ENCODE measurements around the gene DISC1.
A peak's percentile ranks its signal among the peaks of the same experiment; 100 is the strongest.

The DISC1 gene

GRCh38 chr1:231927431-231927830 lies 300.8 kb downstream of the DISC1 start:
- Histone ChIP-seq H3K36me3 (ENCODE audit: control insufficient read depth in 2 of 2, insufficient read depth in 2 of 2, low read length in 2 of 2) (no peaks in the 10 kb centered on the region), H3K4me3 (ENCODE audit: low read length in 2 of 2) (no peak overlapping the region), H3K4me1 (ENCODE audit: control insufficient read depth in 2 of 2, insufficient read depth in 2 of 2, low read length in 2 of 2) (no peaks in the 10 kb centered on the region), H3K9ac (ENCODE audit: low read depth in 1 of 2, low read length in 2 of 2) (no peak overlapping the region), H3K27ac (ENCODE audit: low read depth in 2 of 2, low read length in 2 of 2) (no peak overlapping the region), H3K9me3 (ENCODE audit: control insufficient read depth in 2 of 2, low read length in 2 of 2) (peaks cover 0 to 3% of the 10 kb centered on the region in 2 donors), H3K27me3 (ENCODE audit: control insufficient read depth in 2 of 2, insufficient read depth in 2 of 2, low read length in 2 of 2) (no peaks in the 10 kb centered on the region)

GRCh38 chr1:231929311-231929710 lies 302.7 kb downstream of the DISC1 start:
- Histone ChIP-seq H3K4me3 (ENCODE audit: low read length in 2 of 2) (no peak overlapping the region), H3K27ac (ENCODE audit: low read depth in 2 of 2, low read length in 2 of 2) (no peak overlapping the region), H3K9ac (ENCODE audit: low read depth in 1 of 2, low read length in 2 of 2) (no peak overlapping the region)

DNA sequence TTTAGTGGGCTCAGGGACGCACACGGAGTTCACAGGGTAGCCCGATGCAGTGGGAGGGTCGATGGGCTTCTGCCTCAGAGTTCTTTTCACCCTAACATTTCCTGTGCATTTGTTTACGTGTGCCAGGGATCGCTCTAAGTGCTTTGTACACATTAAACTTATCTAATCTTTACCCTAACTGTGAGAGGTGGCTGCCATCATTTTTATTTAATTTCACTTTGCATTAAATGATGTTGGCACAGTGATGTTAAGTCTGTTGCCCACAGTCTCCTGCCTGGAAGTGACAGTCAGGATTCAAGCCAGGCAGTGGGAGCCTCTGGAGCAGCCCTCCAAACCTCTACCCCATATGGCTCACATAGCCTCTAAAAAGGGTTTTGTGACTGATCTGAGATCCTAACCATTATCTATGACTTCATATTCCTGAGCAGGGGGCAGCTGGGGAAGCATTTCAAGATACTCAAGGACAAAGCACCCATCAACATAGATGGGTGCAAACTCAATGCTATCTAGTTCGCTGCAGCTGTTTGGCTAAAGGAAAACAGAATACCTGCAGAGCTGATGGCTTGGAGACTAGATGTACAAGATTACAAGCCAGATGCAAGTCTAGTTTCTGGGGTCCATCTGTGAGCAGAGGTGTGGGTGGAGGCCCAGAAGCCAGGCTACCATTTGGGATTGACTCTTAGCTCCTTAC lies 303.8 kb downstream of the DISC1 start:
- Histone ChIP-seq H3K27ac (ENCODE audit: low read depth in 2 of 2, low read length in 2 of 2) (no peak overlapping the region), H3K9me3 (ENCODE audit: control insufficient read depth in 2 of 2, low read length in 2 of 2) (peaks cover 0 to 3% of the 10 kb centered on the region in 2 donors), H3K4me1 (ENCODE audit: control insufficient read depth in 2 of 2, insufficient read depth in 2 of 2, low read length in 2 of 2) (peaks cover 2 to 9% of the 10 kb centered on the region in 2 donors), H3K9ac (ENCODE audit: low read depth in 1 of 2, low read length in 2 of 2) (no peak overlapping the region), H3K36me3 (ENCODE audit: control insufficient read depth in 2 of 2, insufficient read depth in 2 of 2, low read length in 2 of 2) (no peaks in the 10 kb centered on the region), H3K27me3 (ENCODE audit: control insufficient read depth in 2 of 2, insufficient read depth in 2 of 2, low read length in 2 of 2) (no peaks in the 10 kb centered on the region), H3K4me3 (ENCODE audit: low read length in 2 of 2) (no peak overlapping the region)

More at GRCh38 chr1:231929311-231929710, 302.7 kb downstream of the DISC1 start:
- H3K27me3 ChIP-seq (ENCODE audit: control insufficient read depth in 2 of 2, insufficient read depth in 2 of 2, low read length in 2 of 2), result no peaks in the 10 kb centered on the region
- peaks cover 0 to 3% of the 10 kb centered on the region in 2 donors for H3K9me3 ChIP-seq (ENCODE audit: control insufficient read depth in 2 of 2, low read length in 2 of 2)
- peaks cover 0 to 2% of the 10 kb centered on the region in 2 donors for H3K4me1 ChIP-seq (ENCODE audit: control insufficient read depth in 2 of 2, insufficient read depth in 2 of 2, low read length in 2 of 2)
- no peaks in the 10 kb centered on the region for H3K36me3 ChIP-seq (ENCODE audit: control insufficient read depth in 2 of 2, insufficient read depth in 2 of 2, low read length in 2 of 2)

- Histone ChIP-seq H3K9ac (ENCODE audit: low read depth in 1 of 2, low read length in 2 of 2) (no peak overlapping the region), H3K4me3 (ENCODE audit: low read length in 2 of 2) (no peak overlapping the region), H3K27me3 (ENCODE audit: control insufficient read depth in 2 of 2, insufficient read depth in 2 of 2, low read length in 2 of 2) (no peaks in the 10 kb centered on the region), H3K9me3 (ENCODE audit: control insufficient read depth in 2 of 2, low read length in 2 of 2) (peaks cover 0 to 3% of the 10 kb centered on the region in 2 donors), H3K27ac (ENCODE audit: low read depth in 2 of 2, low read length in 2 of 2) (no peak overlapping the region), H3K36me3 (ENCODE audit: control insufficient read depth in 2 of 2, insufficient read depth in 2 of 2, low read length in 2 of 2) (no peaks in the 10 kb centered on the region), H3K4me1 (ENCODE audit: control insufficient read depth in 2 of 2, insufficient read depth in 2 of 2, low read length in 2 of 2) (peaks cover 4 to 14% of the 10 kb centered on the region in 2 donors)
These were observed 304.6 kb downstream of the DISC1 start for GRCh38 chr1:231931146-231931545.

- peaks cover 4 to 19% of the 10 kb centered on the region in 2 donors for H3K4me1 ChIP-seq (ENCODE audit: control insufficient read depth in 2 of 2, insufficient read depth in 2 of 2, low read length in 2 of 2)
- no peak overlapping the region for H3K9ac ChIP-seq (ENCODE audit: low read depth in 1 of 2, low read length in 2 of 2)
- H3K27me3 ChIP-seq (ENCODE audit: control insufficient read depth in 2 of 2, insufficient read depth in 2 of 2, low read length in 2 of 2), result no peaks in the 10 kb centered on the region
- H3K27ac ChIP-seq (ENCODE audit: low read depth in 2 of 2, low read length in 2 of 2), result no peak overlapping the region
- no peak overlapping the region for H3K4me3 ChIP-seq (ENCODE audit: low read length in 2 of 2)
- no peaks in the 10 kb centered on the region for H3K36me3 ChIP-seq (ENCODE audit: control insufficient read depth in 2 of 2, insufficient read depth in 2 of 2, low read length in 2 of 2)
- H3K9me3 ChIP-seq (ENCODE audit: control insufficient read depth in 2 of 2, low read length in 2 of 2), result peaks cover 0 to 3% of the 10 kb centered on the region in 2 donors
These were observed 305.4 kb downstream of the DISC1 start for GRCh38 chr1:231931846-231932454.

DNA sequence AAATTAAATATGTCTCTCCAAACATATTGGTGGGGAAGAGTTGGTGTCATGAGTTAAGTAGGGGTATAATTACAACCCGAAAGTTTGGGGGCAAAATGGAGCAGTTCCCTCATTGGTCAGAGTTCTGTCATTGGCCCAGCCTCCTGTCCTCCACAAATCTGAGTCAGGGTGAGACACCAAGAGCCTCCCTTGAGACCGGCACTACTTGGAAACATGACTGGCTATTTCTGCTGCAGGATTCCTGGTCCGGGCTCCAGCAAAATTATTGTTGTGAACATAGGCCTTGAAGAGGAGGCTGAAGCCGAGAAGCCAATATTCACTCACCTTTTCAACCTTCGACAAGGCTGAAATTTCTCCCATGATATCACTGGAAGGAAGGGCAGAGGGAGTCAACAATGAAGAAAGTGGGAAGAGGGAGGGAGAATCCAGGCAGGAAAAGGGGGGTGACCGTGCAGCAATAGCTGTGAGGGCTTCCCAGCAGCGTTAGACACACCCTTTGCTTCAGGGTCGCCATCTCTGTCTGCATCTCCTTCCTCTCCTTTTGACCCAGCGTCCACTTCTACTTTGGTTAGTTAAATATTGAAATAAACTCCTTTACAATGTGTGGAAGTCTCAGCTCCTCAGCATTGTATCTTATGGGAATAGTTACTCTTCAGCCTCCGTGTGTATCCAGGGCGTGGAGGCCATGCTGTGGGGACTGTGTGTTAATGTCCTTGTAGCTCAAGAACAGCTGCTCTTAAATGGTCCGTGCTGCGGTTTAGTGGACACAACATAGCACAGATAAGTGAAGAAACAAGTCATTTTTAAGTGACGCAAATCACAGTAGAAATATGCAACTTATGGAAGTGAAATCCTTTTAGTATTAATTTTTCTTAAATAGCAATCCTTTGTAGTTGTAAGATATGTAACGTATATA lies 307.4 kb downstream of the DISC1 start:
- no peak overlapping the region for H3K4me3 ChIP-seq (ENCODE audit: low read length in 2 of 2)
- no peaks in the 10 kb centered on the region for H3K27me3 ChIP-seq (ENCODE audit: control insufficient read depth in 2 of 2, insufficient read depth in 2 of 2, low read length in 2 of 2)
- H3K27ac ChIP-seq (ENCODE audit: low read depth in 2 of 2, low read length in 2 of 2), result peak overlapping the region in 1 of 2 donors; percentile 26
- peaks cover 0 to 3% of the 10 kb centered on the region in 2 donors for H3K9me3 ChIP-seq (ENCODE audit: control insufficient read depth in 2 of 2, low read length in 2 of 2)
- H3K9ac ChIP-seq (ENCODE audit: low read depth in 1 of 2, low read length in 2 of 2), result no peak overlapping the region
- H3K36me3 ChIP-seq (ENCODE audit: control insufficient read depth in 2 of 2, insufficient read depth in 2 of 2, low read length in 2 of 2), result no peaks in the 10 kb centered on the region
- H3K4me1 ChIP-seq (ENCODE audit: control insufficient read depth in 2 of 2, insufficient read depth in 2 of 2, low read length in 2 of 2), result peaks cover 4 to 21% of the 10 kb centered on the region in 2 donors

- Histone ChIP-seq H3K9me3 (ENCODE audit: control insufficient read depth in 2 of 2, low read length in 2 of 2) (peaks cover 0 to 3% of the 10 kb centered on the region in 2 donors), H3K9ac (ENCODE audit: low read depth in 1 of 2, low read length in 2 of 2) (no peak overlapping the region), H3K4me1 (ENCODE audit: control insufficient read depth in 2 of 2, insufficient read depth in 2 of 2, low read length in 2 of 2) (peaks cover 4 to 21% of the 10 kb centered on the region in 2 donors), H3K27ac (ENCODE audit: low read depth in 2 of 2, low read length in 2 of 2) (no peak overlapping the region), H3K27me3 (ENCODE audit: control insufficient read depth in 2 of 2, insufficient read depth in 2 of 2, low read length in 2 of 2) (no peaks in the 10 kb centered on the region), H3K4me3 (ENCODE audit: low read length in 2 of 2) (no peak overlapping the region), H3K36me3 (ENCODE audit: control insufficient read depth in 2 of 2, insufficient read depth in 2 of 2, low read length in 2 of 2) (no peaks in the 10 kb centered on the region)
These were observed 308.2 kb downstream of the DISC1 start for GRCh38 chr1:231934797-231935196.

DNA sequence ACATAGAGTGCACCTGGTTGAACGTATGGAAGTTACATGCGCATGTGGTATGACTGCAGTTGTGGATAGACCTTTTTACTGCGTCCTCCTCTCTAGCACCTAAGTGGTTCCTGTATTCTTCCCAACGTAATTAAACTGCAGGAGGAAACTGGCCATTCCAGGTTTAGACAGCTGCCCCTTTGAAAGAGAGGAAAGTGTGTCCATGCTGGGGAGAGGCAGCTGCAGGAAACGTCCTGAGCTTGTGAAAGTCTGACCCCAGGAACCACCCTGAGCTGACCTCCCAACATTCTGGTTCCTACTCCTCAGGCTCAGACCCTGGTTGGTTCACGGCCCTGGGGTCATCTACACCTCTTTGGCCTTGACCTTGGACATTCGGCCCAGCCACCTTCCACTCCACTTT lies 309.3 kb downstream of the DISC1 start:
- H3K9ac ChIP-seq (ENCODE audit: low read depth in 1 of 2, low read length in 2 of 2), result no peak overlapping the region
- H3K4me3 ChIP-seq (ENCODE audit: low read length in 2 of 2), result no peak overlapping the region
- no peaks in the 10 kb centered on the region for H3K36me3 ChIP-seq (ENCODE audit: control insufficient read depth in 2 of 2, insufficient read depth in 2 of 2, low read length in 2 of 2)
- peaks cover 4 to 21% of the 10 kb centered on the region in 2 donors for H3K4me1 ChIP-seq (ENCODE audit: control insufficient read depth in 2 of 2, insufficient read depth in 2 of 2, low read length in 2 of 2)
- peaks cover 0 to 3% of the 10 kb centered on the region in 2 donors for H3K9me3 ChIP-seq (ENCODE audit: control insufficient read depth in 2 of 2, low read length in 2 of 2)
- no peak overlapping the region for H3K27ac ChIP-seq (ENCODE audit: low read depth in 2 of 2, low read length in 2 of 2)
- no peaks in the 10 kb centered on the region for H3K27me3 ChIP-seq (ENCODE audit: control insufficient read depth in 2 of 2, insufficient read depth in 2 of 2, low read length in 2 of 2)

DNA sequence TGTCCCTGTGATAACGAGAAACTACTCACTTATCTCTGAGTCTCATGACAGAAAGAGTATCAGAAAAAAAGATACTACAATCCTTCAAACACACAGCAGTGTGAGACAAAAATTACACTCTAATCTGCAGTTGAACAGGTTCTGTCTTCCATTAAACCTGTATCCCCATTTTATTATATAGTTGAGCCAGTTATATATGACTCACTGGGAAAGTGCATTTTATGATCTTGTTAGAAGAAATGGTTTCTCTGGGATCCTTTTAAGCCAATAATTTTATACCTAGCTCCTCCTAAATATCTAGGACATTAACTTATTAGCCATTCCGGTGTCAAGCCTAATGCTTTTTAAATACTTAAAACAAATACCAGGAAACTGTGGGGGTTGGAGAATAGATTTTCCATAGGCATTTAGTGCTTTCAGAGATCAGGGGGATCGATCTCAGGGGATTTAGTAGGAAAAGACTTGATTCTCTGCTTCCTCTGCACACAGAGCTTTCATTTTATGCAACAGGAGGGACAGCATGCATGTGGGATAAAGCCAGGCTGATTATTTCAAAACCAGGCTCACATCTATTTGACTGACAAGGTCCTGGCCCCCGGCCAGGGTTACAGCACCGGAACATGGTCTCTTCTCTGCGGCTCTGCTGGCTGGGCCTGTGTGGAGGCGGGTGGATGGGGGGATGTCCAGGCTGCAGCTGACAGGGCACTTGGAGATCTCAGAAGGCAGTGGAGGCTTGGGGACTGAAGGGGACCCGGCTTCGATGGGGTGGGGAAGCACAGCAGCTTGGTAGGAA lies 310.6 kb downstream of the DISC1 start:
- Histone ChIP-seq H3K9me3 (ENCODE audit: control insufficient read depth in 2 of 2, low read length in 2 of 2) (no peaks in the 10 kb centered on the region), H3K27me3 (ENCODE audit: control insufficient read depth in 2 of 2, insufficient read depth in 2 of 2, low read length in 2 of 2) (no peaks in the 10 kb centered on the region), H3K36me3 (ENCODE audit: control insufficient read depth in 2 of 2, insufficient read depth in 2 of 2, low read length in 2 of 2) (no peaks in the 10 kb centered on the region), H3K27ac (ENCODE audit: low read depth in 2 of 2, low read length in 2 of 2) (no peak overlapping the region), H3K9ac (ENCODE audit: low read depth in 1 of 2, low read length in 2 of 2) (no peak overlapping the region), H3K4me1 (ENCODE audit: control insufficient read depth in 2 of 2, insufficient read depth in 2 of 2, low read length in 2 of 2) (peaks cover 4 to 21% of the 10 kb centered on the region in 2 donors), H3K4me3 (ENCODE audit: low read length in 2 of 2) (no peak overlapping the region)
